ENCODE data around the gene ZDHHC16. TPM values are rescaled to one million over a fixed set of nuclear protein-coding genes. Genes with fewer than 3 reads are reported as not detected.
"Not testable (repeated sequence)": the region's sequence is repeated elsewhere in the genome, so short reads cannot be mapped to it uniquely, and the experiment has no call there.

ZDHHC16 gene
- total RNA-seq = 10 to 100 TPM; 27.7 to 43.5 (median 34.4) TPM

DNA sequence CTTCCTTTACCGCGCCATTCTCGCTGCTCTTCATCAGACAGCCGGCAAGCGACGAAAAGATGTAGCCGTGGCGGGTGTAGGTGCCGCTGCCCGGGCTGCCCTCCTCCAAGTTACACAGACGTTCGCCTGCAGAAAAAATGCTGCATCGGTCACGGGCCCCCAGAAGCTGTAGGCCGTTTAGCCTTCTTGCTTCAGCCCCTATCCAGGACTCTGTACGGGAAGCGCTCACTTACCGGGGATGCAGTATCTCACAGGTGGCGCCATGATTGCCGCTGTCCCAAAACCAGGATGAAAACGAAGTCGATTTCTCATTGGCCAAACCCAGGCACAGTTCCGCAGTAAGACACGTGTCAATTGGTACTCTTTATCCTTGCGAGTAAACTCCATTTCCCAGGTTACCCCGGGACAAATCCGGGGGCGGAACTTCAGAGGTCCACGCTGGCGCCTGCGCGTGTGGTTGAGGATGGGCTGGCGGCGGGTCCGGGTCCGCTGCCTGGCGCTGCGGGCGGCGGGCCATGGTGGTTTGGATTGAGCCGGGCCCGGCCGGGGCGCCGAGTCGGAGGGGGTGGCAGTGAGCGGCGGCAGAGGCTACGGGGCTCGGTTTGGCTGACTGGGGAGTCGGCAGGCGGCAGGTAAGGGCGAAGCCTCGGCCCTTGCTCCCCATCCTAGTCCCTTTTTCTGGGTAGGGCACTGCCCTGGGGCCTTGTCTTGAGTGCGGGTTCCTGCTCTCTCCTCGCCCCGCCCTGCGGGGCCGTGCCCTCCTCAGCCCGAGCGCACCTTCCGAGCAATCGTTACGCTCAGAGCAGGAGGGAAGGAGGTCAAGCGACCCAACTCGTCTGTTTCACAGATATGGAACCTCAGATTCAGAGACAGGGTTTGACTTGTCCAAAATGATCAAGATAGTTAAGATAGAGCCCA, at the start of gene ZDHHC16, which contains the start of gene EXOSC1:
Gene ZDHHC16, plus strand, starts transcription at position 454 of the 918 bp plus-strand sequence. CDS start 5,501 bp downstream, outside the sequence.
Gene EXOSC1, minus strand, starts transcription at position 285 of the 918 bp plus-strand sequence. Its CDS starts 21 bp downstream, at position 264.
- peak; percentile 92 for DNase-seq (ENCODE audit: low spot score)
- no peak for TF ChIP-seq CTCF (IDR thresholded peaks at IDR 0.05)
- peak; percentile 98 for ATAC-seq (ENCODE audit: low FRiP score)

- TF ChIP-seq CTCF (IDR thresholded peaks at IDR 0.05) = no peak
- ATAC-seq (ENCODE audit: low FRiP score) (no peak), DNase-seq (ENCODE audit: low spot score) (no peak)
Observed at GRCh38 chr10:97399843-97400545, 46.0 kb upstream of the ZDHHC16 start.

DNA sequence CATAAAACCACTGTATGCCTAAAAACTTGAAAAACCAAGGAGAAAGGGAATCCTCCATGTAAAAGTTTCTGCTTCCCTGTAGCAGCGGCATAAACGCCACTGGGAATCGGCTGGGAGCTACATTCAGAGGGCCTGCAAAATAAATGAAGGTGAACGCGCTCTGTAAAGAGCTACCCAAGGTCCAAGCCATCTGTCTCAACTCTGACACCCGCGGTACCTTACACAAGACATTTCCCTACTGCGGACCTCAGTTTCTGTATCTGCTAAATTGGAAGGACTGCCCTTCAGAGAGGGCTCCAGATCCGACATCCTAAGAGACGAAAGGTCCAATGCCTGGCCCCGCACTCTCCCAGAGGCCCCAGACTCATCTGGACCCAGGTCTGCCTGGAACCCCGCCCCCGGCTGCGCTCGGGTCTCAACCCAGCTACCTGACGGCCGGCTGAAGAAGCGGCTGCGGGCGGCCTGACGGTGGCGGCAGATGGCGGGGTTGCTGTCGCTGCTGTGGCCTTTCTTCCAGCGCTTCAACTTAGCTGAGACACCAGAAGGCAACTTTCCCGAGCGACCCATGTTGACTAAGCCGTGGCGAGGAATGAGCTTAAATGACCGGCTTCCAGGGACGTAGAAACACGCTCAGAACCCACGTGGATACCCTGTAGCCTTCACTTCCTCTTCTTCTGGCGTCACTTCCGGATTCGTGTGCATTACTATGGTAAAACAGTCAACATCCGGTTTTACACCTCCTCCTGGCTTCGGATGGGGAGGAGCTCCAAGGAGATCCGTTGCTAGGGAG, 45.1 kb upstream of the ZDHHC16 start, which contains the start of gene RRP12:
Gene RRP12, minus strand, starts transcription at position 676 of the 790 bp plus-strand sequence. Its CDS starts 109 bp downstream, at position 567.
- DNase-seq (ENCODE audit: low spot score) = peak; percentile 58
- no peak for TF ChIP-seq CTCF (IDR thresholded peaks at IDR 0.05)
- peak; percentile 94 for ATAC-seq (ENCODE audit: low FRiP score)

GRCh38 chr10:97401455-97401919, 44.5 kb upstream of the ZDHHC16 start:
- no peak for TF ChIP-seq CTCF (IDR thresholded peaks at IDR 0.05)
- DNase-seq (ENCODE audit: low spot score) (no peak), ATAC-seq (ENCODE audit: low FRiP score) (no peak)

GRCh38 chr10:97404044-97404443, 41.9 kb upstream of the ZDHHC16 start:
- TF ChIP-seq CTCF (IDR thresholded peaks at IDR 0.05) = no peak
- ATAC-seq (ENCODE audit: low FRiP score) (no peak), DNase-seq (ENCODE audit: low spot score) (no peak)

GRCh38 chr10:97406064-97406463, 39.9 kb upstream of the ZDHHC16 start:
- ATAC-seq (ENCODE audit: low FRiP score) (no peak), DNase-seq (ENCODE audit: low spot score) (no peak)
- TF ChIP-seq CTCF (IDR thresholded peaks at IDR 0.05) = no peak

DNA sequence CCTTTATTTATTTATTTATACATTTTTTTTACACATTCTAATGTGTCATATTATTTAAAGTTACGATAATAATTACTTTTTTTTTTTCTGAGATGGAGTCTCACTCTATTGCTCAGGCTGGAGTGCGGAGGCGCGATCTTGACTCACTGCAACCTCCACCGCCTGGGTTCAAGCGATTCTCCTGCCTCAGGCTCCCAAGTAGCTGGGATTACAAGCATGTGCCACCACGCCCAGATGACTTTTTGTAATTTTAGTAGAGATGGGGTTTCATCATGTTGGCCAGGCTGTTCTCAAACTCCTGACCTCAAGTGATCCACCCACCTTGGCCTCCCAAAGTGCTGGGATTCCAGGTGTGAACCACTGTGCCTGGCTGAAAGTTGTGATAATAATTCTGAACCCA, 39.5 kb upstream of the ZDHHC16 start:
- DNase-seq (ENCODE audit: low spot score); ATAC-seq (ENCODE audit: low FRiP score): not testable (repeated sequence)
